ENCODE measurements around the gene AKR7A3.
A peak's percentile ranks its signal among the peaks of the same experiment; 100 is the strongest.

Gene AKR7A3

GRCh38 chr1:19288324-19289241 is at the start of gene AKR7A3:
AKR7A3 (minus strand) TSS chr1:19288770; CDS start chr1:19288709, 61 bp downstream.
- DNase-seq: peak in 35 of 51 donors; percentile 3 to 72 (median 41)

GRCh38 chr1:19338323-19338762 is 49.8 kb upstream of the AKR7A3 start:
- peak in 1 of 51 donors; percentile 11 for DNase-seq

GRCh38 chr1:19337289-19337688 is 48.7 kb upstream of the AKR7A3 start:
- no peak for DNase-seq

- no peak for DNase-seq
Measured at GRCh38 chr1:19336543-19336942, 48.0 kb upstream of the AKR7A3 start.

- no peak for DNase-seq
Measured at GRCh38 chr1:19333587-19334354, 45.2 kb upstream of the AKR7A3 start.

- no peak for DNase-seq
Measured at GRCh38 chr1:19332832-19333231, 44.3 kb upstream of the AKR7A3 start.

- no peak for DNase-seq
Measured at GRCh38 chr1:19331262-19331878, 42.8 kb upstream of the AKR7A3 start.

- DNase-seq: no peak
Measured at GRCh38 chr1:19330449-19331135, 42.0 kb upstream of the AKR7A3 start.

- no peak for DNase-seq
Measured at GRCh38 chr1:19329611-19330010, 41.0 kb upstream of the AKR7A3 start.

GRCh38 chr1:19329188-19329587 is 40.6 kb upstream of the AKR7A3 start:
- DNase-seq: no peak

- no peak for DNase-seq
Measured at GRCh38 chr1:19328486-19328885, 39.9 kb upstream of the AKR7A3 start.

- no peak for DNase-seq
Measured at GRCh38 chr1:19327736-19328135, 39.2 kb upstream of the AKR7A3 start.

- no peak for DNase-seq
Measured at GRCh38 chr1:19327301-19327700, 38.7 kb upstream of the AKR7A3 start.

- no peak for DNase-seq
Measured at GRCh38 chr1:19326748-19327065, 38.1 kb upstream of the AKR7A3 start.

- no peak for DNase-seq
Measured at GRCh38 chr1:19325958-19326747, 37.6 kb upstream of the AKR7A3 start.

GRCh38 chr1:19325368-19325957 is 36.9 kb upstream of the AKR7A3 start:
- DNase-seq: no peak

- DNase-seq: no peak
Measured at GRCh38 chr1:19324665-19324990, 36.1 kb upstream of the AKR7A3 start.

GRCh38 chr1:19323987-19324664 is 35.6 kb upstream of the AKR7A3 start:
- no peak for DNase-seq

- no peak for DNase-seq
Measured at GRCh38 chr1:19322481-19322880, 33.9 kb upstream of the AKR7A3 start.

- no peak for DNase-seq
Measured at GRCh38 chr1:19321071-19321470, 32.5 kb upstream of the AKR7A3 start.

All from hypothalamus (tissue), 51 donors.